Left ventricle myocardium inferior (tissue), 1 donor: ENCODE measurements around the gene USP31. TPM values are rescaled to one million over a fixed set of nuclear protein-coding genes. Genes with fewer than 3 reads are reported as not detected.

ENCODE experiments used
- DNase-seq: peaks from one replicate; pipeline ENCODE4 v3.0.0-alpha.2; 2020
- H3K27ac ChIP-seq: fragments of 200-600 bp; replicated peaks from 2 replicates; pipeline ENCODE4 v1.8.0; 2021
- H3K27me3 ChIP-seq: fragments of 200-600 bp; 2 replicates; pipeline ENCODE4 v1.8.0; 2021; ENCODE audit warnings: low read depth
- H3K36me3 ChIP-seq: fragments of 200-600 bp; 2 replicates; pipeline ENCODE4 v1.8.0; 2021
- H3K4me1 ChIP-seq: fragments of 200-600 bp; 2 replicates; pipeline ENCODE4 v1.8.0; 2021
- H3K4me3 ChIP-seq: fragments of 200-600 bp; 2 replicates; pipeline ENCODE4 v1.8.0; 2021; ENCODE audit warnings: mild to moderate bottlenecking, moderate library complexity
- H3K9me3 ChIP-seq: fragments of 200-600 bp; replicated peaks from 2 replicates; pipeline ENCODE4 v1.8.0; 2021
- intact Hi-C: fragments of 100-400 bp; cut with micrococcal nuclease; formaldehyde crosslinking; loops from one replicate; pipeline ENCODE4 v1.11.0; 2022
- total RNA-seq: library from RNA; stranded (reverse); fragmentation: NEBNext Ultra II Directional; extraction: Animal tissue kit (Norgen Biotek cat#: 25700); gene quantifications from one replicate; pipeline ENCODE4 v1.2.1, GENCODE V29; 2021
- TF ChIP-seq, protein P1 (sequence below): fragments of 200-600 bp; IDR thresholded peaks from 2 replicates; pipeline ENCODE4 v1.8.0; 2021; ENCODE audit warnings: antibody characterized with exemption, mild to moderate bottlenecking, borderline replicate concordance
- donor health status: DM: no; HTN: yes; CAD: no; lungs with severe emphysema.

USP31 gene
- total RNA-seq, 1 donor from 2014 or later: 28.2 TPM

DNA sequence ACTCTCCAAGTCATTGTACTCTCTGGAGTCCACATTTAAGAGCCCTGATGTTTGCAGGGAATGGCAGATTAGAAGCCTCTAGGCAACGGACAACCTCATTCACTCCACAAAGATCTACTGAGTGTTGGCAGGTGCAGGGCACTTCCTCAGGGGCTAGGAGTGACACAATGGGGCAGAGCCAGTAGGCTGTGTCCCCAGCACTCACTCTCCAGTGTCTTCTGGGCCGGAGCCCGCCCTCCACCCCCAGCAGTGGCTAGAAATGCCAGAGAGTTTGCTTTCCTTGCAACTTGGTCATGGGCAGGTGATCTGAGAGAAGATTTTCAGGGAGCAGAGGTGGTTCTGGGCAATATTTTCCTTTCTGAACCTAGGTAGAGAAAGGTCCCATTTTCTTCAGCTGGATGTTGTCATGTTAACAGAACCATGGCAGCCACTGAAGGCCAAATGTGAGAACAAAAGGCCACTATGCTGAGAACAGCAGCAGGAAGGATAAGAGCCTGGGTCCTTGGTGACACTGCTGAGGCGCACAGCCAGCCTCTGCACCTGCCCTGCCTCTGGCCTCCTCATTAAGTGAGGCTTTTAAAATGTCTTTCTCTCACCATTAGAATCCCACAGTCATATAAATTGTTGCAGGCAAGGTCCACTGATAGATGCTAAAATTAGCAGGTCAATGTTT, 96.2 kb downstream of the USP31 start:
- Histone ChIP-seq H3K9me3 (no peaks in the 10 kb centered on the region), H3K27me3 (peaks cover 49% of the 10 kb centered on the region), H3K27ac (no peak overlapping the region), H3K36me3 (no peaks in the 10 kb centered on the region), H3K4me1 (no peaks in the 10 kb centered on the region), H3K4me3 (no peak overlapping the region)
- intact Hi-C loops: no loop called here
- TF ChIP-seq, protein P1, sequence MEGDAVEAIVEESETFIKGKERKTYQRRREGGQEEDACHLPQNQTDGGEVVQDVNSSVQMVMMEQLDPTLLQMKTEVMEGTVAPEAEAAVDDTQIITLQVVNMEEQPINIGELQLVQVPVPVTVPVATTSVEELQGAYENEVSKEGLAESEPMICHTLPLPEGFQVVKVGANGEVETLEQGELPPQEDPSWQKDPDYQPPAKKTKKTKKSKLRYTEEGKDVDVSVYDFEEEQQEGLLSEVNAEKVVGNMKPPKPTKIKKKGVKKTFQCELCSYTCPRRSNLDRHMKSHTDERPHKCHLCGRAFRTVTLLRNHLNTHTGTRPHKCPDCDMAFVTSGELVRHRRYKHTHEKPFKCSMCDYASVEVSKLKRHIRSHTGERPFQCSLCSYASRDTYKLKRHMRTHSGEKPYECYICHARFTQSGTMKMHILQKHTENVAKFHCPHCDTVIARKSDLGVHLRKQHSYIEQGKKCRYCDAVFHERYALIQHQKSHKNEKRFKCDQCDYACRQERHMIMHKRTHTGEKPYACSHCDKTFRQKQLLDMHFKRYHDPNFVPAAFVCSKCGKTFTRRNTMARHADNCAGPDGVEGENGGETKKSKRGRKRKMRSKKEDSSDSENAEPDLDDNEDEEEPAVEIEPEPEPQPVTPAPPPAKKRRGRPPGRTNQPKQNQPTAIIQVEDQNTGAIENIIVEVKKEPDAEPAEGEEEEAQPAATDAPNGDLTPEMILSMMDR: no peak
- no peak for DNase-seq

DNA sequence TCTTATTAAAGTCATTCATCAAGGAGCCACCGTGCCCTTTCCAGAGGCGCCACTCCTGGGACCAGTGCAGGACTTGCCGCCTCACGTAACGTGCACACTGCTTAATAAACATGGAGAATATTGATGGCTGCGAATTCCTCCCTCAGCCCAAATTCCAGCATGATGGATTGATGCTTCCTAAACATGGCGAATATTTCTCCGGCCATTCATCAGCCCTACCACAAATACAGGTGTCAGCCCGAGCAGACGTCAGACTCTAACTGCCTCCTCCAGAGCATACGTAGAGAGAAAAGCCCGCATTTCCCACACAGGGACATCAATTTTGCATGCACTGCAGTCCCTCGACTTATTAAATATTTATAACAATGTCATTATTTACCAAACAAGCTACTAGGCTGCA, 97.0 kb downstream of the USP31 start:
- no peak overlapping the region for H3K4me3 ChIP-seq
- no peak for DNase-seq

GRCh38 chr16:23051587-23051986, 97.7 kb downstream of the USP31 start:
- Histone ChIP-seq H3K9me3 (no peaks in the 10 kb centered on the region), H3K36me3 (no peaks in the 10 kb centered on the region), H3K27me3 (peaks cover 59% of the 10 kb centered on the region), H3K4me3 (no peak overlapping the region), H3K4me1 (no peaks in the 10 kb centered on the region), H3K27ac (no peak overlapping the region)
- DNase-seq: no peak
- TF ChIP-seq, protein P1: no peak
- intact Hi-C loops: no loop called here

More for the DNA sequence above, 97.0 kb downstream of the USP31 start:
- Histone ChIP-seq H3K9me3 (no peaks in the 10 kb centered on the region), H3K36me3 (no peaks in the 10 kb centered on the region), H3K27ac (no peak overlapping the region), H3K27me3 (peaks cover 56% of the 10 kb centered on the region), H3K4me1 (no peaks in the 10 kb centered on the region)
- intact Hi-C loops: no loop called here
- TF ChIP-seq, protein P1: no peak

DNA sequence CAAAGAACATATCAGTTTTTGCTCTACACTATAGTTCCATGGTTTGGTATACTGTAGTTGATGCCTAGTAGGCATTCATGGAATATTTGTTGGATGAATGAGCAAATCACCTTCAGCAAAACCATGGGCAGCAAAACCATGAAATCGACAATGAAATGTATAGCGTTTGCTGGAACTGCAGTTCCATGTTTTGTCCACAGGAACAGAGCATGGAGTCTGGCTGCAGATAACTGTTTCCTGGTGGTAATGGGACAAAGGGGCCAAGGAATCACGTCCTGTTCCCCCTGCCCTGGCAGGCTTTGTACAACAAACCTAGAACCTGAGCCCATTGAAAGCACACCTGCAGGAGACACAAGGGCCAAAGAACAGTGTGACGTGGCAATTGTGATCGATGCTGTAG, 101.1 kb downstream of the USP31 start:
- H3K4me1 ChIP-seq: no peaks in the 10 kb centered on the region
- no peak overlapping the region for H3K4me3 ChIP-seq
- TF ChIP-seq, protein P1: no peak
- H3K9me3 ChIP-seq: peaks cover 10% of the 10 kb centered on the region
- H3K36me3 ChIP-seq: no peaks in the 10 kb centered on the region
- H3K27me3 ChIP-seq: peaks cover 69% of the 10 kb centered on the region
- intact Hi-C loops: no loop called here
- no peak for DNase-seq
- no peak overlapping the region for H3K27ac ChIP-seq

- Histone ChIP-seq H3K4me3 (no peak overlapping the region), H3K4me1 (no peaks in the 10 kb centered on the region), H3K27ac (no peak overlapping the region), H3K27me3 (peaks cover 38% of the 10 kb centered on the region), H3K9me3 (peaks cover 10% of the 10 kb centered on the region), H3K36me3 (no peaks in the 10 kb centered on the region)
- TF ChIP-seq, protein P1: no peak
- intact Hi-C loops: no loop called here
- no peak for DNase-seq
These were observed 104.2 kb downstream of the USP31 start for GRCh38 chr16:23045025-23045424.
